Activated T-helper 1 cell treated with anti-CD3 and anti-CD28 coated beads, Interleukin-12 subunit alpha, Interleukin-12 subunit beta, Interleukin-2, Interleukin-4 antibody, amounts not matched to agents 30 ng/mL and 10 ng/mL and 1 ng/mL, durations not matched to agents 14 hours and 24 hours and 36 hours (primary cell): Measurements from ENCODE around the gene MEF2B. TPM values are rescaled to one million over a fixed set of nuclear protein-coding genes. Genes with fewer than 3 reads are reported as not detected.
A peak's percentile ranks its signal among the peaks of the same experiment; 100 is the strongest.
"Not testable (repeated sequence)": the region's sequence is repeated elsewhere in the genome, so short reads cannot be mapped to it uniquely, and the experiment has no call there.

Experiments used
- DNase-seq: peaks from one replicate; pipeline ENCODE4 v3.0.0; 2021; ENCODE audit warnings: low spot score
- H3K27ac Mint-ChIP-seq: one replicate; pipeline ENCODE4 v1.8.0; 2021; ENCODE audit warnings: mild to moderate bottlenecking, mixed read lengths
- H3K27me3 Mint-ChIP-seq: one replicate; pipeline ENCODE4 v1.8.0; 2022; ENCODE audit warnings: mild to moderate bottlenecking, moderate library complexity, mixed read lengths; ENCODE audit not compliant: insufficient read depth
- H3K36me3 Mint-ChIP-seq: one replicate; pipeline ENCODE4 v1.8.0; 2021; ENCODE audit warnings: low read depth, mixed read lengths
- H3K4me1 Mint-ChIP-seq: one replicate; pipeline ENCODE4 v1.8.0; 2021; ENCODE audit warnings: low read depth, mixed read lengths
- H3K4me3 Mint-ChIP-seq: one replicate; pipeline ENCODE4 v1.8.0; 2021; ENCODE audit warnings: mild to moderate bottlenecking, moderate library complexity, mixed read lengths
- H3K9me3 Mint-ChIP-seq: one replicate; pipeline ENCODE4 v1.8.0; 2021; ENCODE audit warnings: mixed read lengths
- intact Hi-C: fragments of 100-400 bp; cut with micrococcal nuclease; formaldehyde crosslinking; loops from one replicate; pipeline ENCODE4 v1.15.1; 2024
- total RNA-seq: library from RNA; stranded (reverse); gene quantifications from 2 replicates; pipeline ENCODE4 v1.2.3, GENCODE V29; 2022

Gene MEF2B
- total RNA-seq, 1 donor from 2014 or later, result 1.7 TPM

DNA sequence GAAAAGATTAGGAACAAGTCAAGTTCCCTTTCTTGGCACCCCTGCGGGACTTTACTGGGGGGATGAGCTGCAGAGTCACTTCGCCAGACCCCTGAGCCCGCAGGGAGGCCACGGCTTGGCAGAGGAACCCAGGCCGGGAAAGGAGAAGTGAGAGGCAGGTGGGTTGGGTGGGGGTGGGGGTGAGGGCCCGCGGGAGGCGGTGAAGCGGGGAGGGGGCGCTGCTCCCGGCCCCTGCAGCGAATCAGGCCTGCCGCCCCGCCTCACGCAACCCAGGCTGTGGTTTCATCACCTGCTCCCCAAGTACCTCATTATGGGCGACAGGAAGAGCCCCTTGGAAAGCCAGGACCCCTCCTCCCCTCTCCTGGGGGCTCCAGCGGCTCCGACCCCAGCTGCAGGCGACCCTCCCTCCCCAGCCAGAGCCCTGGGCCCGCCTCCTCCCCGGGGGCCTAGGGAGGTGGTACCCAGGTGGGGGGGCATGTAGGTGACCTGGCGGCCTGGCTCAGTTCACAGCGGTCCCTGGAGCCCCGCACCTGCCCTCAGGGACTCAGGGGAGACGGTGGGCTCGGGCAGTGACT is 9.5 kb downstream of the MEF2B start:
- H3K27me3 Mint-ChIP-seq, result no peaks in the 10 kb centered on the region
- no peaks in the 10 kb centered on the region for H3K9me3 Mint-ChIP-seq
- intact Hi-C loops, result no loop called here
- H3K36me3 Mint-ChIP-seq, result peaks cover 2% of the 10 kb centered on the region
- H3K27ac Mint-ChIP-seq, result no peak overlapping the region
- no peak for DNase-seq
- H3K4me3 Mint-ChIP-seq, result no peak overlapping the region
- H3K4me1 Mint-ChIP-seq, result no peaks in the 10 kb centered on the region

- Mint-ChIP-seq H3K27ac (no peak overlapping the region), H3K27me3 (no peaks in the 10 kb centered on the region), H3K9me3 (no peaks in the 10 kb centered on the region), H3K4me3 (no peak overlapping the region), H3K4me1 (no peaks in the 10 kb centered on the region), H3K36me3 (peaks cover 4% of the 10 kb centered on the region)
- DNase-seq, result no peak
- intact Hi-C loops, result no loop called here
These were observed 10.5 kb downstream of the MEF2B start for GRCh38 chr19:19159534-19159933.

- H3K4me3 Mint-ChIP-seq, result no peak overlapping the region
- DNase-seq, result no peak
- peaks cover 4% of the 10 kb centered on the region for H3K36me3 Mint-ChIP-seq
- no peaks in the 10 kb centered on the region for H3K4me1 Mint-ChIP-seq
- no peak overlapping the region for H3K27ac Mint-ChIP-seq
- no peaks in the 10 kb centered on the region for H3K9me3 Mint-ChIP-seq
- intact Hi-C loops, result no loop called here
- H3K27me3 Mint-ChIP-seq, result no peaks in the 10 kb centered on the region
These were observed 12.3 kb downstream of the MEF2B start for GRCh38 chr19:19157808-19158207.

- no peak overlapping the region for H3K27ac Mint-ChIP-seq
- H3K27me3 Mint-ChIP-seq, result no peaks in the 10 kb centered on the region
- DNase-seq, result no peak
- no peaks in the 10 kb centered on the region for H3K9me3 Mint-ChIP-seq
- intact Hi-C loops, result no loop called here
- no peak overlapping the region for H3K4me3 Mint-ChIP-seq
- no peaks in the 10 kb centered on the region for H3K4me1 Mint-ChIP-seq
- H3K36me3 Mint-ChIP-seq, result peaks cover 4% of the 10 kb centered on the region
These were observed 14.4 kb downstream of the MEF2B start for GRCh38 chr19:19155495-19156219.

GRCh38 chr19:19154768-19155494 is 15.1 kb downstream of the MEF2B start:
- intact Hi-C loops, result no loop called here
- H3K27me3 Mint-ChIP-seq, result no peaks in the 10 kb centered on the region
- no peak overlapping the region for H3K27ac Mint-ChIP-seq
- no peak for DNase-seq
- no peaks in the 10 kb centered on the region for H3K9me3 Mint-ChIP-seq
- H3K4me3 Mint-ChIP-seq, result no peak overlapping the region
- no peaks in the 10 kb centered on the region for H3K4me1 Mint-ChIP-seq
- peaks cover 4% of the 10 kb centered on the region for H3K36me3 Mint-ChIP-seq

DNA sequence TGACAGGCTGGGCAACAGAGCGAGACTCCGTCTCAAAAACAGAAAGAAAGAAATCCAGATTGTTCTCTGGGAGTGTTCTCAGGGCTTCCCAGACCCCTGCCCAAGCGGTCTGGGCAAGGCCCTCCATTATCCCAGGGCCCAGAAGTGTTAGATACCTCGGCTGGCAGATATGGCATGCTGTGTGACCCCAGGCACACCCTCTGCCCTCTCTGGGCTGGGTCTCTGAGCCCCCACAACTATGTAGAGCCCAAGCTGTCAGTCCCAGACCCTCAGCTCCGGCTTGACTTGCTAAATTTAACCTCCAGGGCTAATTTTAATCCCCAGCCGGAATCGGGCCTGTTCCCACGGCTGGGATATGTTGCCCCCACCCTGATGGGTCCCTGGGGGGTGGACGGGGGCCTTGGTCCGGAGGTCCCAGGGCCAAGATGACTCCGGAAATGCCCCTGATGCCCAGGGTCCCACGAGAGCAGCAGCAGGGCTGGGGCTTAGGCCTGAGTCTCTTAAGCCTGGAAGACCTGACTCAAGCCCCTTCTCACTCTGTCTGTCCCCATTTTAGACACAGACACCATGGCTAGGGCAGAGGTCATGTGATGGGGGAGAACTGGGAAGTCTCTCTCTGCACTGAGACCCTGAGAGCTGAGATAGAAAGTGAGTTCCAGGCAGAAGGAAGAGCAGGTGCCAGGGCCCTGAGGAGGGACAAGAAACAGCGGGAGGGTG is 17.2 kb downstream of the MEF2B start:
- DNase-seq, result no peak
- intact Hi-C loops, result no loop called here
- H3K36me3 Mint-ChIP-seq, result peaks cover 4% of the 10 kb centered on the region
- H3K4me3 Mint-ChIP-seq, result no peak overlapping the region
- no peak overlapping the region for H3K27ac Mint-ChIP-seq
- H3K27me3 Mint-ChIP-seq, result no peaks in the 10 kb centered on the region
- no peaks in the 10 kb centered on the region for H3K4me1 Mint-ChIP-seq
- H3K9me3 Mint-ChIP-seq, result no peaks in the 10 kb centered on the region

- no peaks in the 10 kb centered on the region for H3K9me3 Mint-ChIP-seq
- intact Hi-C loops, result no loop called here
- no peak for DNase-seq
- H3K4me3 Mint-ChIP-seq, result no peak overlapping the region
- no peaks in the 10 kb centered on the region for H3K4me1 Mint-ChIP-seq
- no peaks in the 10 kb centered on the region for H3K27me3 Mint-ChIP-seq
- H3K27ac Mint-ChIP-seq, result no peak overlapping the region
- H3K36me3 Mint-ChIP-seq, result peaks cover 4% of the 10 kb centered on the region
These were observed 18.6 kb downstream of the MEF2B start for GRCh38 chr19:19151418-19151817.

GRCh38 chr19:19149435-19149834 is 20.6 kb downstream of the MEF2B start:
- Mint-ChIP-seq H3K9me3 (no peaks in the 10 kb centered on the region), H3K4me1 (no peaks in the 10 kb centered on the region), H3K36me3 (no peaks in the 10 kb centered on the region), H3K27ac (no peak overlapping the region), H3K27me3 (no peaks in the 10 kb centered on the region), H3K4me3 (no peak overlapping the region)
- DNase-seq, result no peak
- intact Hi-C loops, result no loop called here

DNA sequence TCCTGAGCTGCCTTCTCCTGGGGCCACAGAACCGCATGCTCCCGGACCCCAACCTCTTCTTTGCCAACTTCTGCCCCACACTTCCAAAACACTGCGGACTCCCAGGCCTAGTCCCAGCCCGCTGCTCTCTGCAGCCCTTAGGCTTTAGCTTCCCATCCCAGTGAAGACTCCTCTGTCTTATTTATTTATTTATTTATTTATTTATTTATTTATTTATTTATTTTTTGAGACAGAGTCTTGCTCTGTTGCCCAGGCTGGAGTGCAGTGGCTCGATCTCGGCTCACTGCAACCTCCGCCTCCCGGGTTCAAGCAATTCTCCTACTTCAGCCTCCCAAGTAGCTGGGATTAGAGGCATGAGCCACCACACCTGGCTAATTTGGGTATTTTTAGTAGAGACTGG is 21.6 kb downstream of the MEF2B start:
- intact Hi-C loops, H3K27me3 Mint-ChIP-seq, H3K4me3 Mint-ChIP-seq, DNase-seq, H3K9me3 Mint-ChIP-seq, H3K36me3 Mint-ChIP-seq, H3K27ac Mint-ChIP-seq, H3K4me1 Mint-ChIP-seq: not testable (repeated sequence)

- H3K27me3 Mint-ChIP-seq, result no peaks in the 10 kb centered on the region
- H3K36me3 Mint-ChIP-seq, result no peaks in the 10 kb centered on the region
- intact Hi-C loops, result no loop called here
- no peaks in the 10 kb centered on the region for H3K9me3 Mint-ChIP-seq
- H3K27ac Mint-ChIP-seq, result no peak overlapping the region
- H3K4me1 Mint-ChIP-seq, result no peaks in the 10 kb centered on the region
- no peak for DNase-seq
- H3K4me3 Mint-ChIP-seq, result no peak overlapping the region
These were observed 22.7 kb downstream of the MEF2B start for GRCh38 chr19:19147344-19147743.

- no peak for DNase-seq
- no peaks in the 10 kb centered on the region for H3K4me1 Mint-ChIP-seq
- no peaks in the 10 kb centered on the region for H3K27me3 Mint-ChIP-seq
- no peak overlapping the region for H3K4me3 Mint-ChIP-seq
- H3K27ac Mint-ChIP-seq, result no peak overlapping the region
- intact Hi-C loops, result loop anchor here (1.0 kb wide), 4 partner anchors 9 to 343 kb away; partner anchors contain the start of gene TMEM161A
- H3K9me3 Mint-ChIP-seq, result no peaks in the 10 kb centered on the region
- H3K36me3 Mint-ChIP-seq, result no peaks in the 10 kb centered on the region
These were observed 23.2 kb downstream of the MEF2B start for GRCh38 chr19:19146865-19147264.

DNA sequence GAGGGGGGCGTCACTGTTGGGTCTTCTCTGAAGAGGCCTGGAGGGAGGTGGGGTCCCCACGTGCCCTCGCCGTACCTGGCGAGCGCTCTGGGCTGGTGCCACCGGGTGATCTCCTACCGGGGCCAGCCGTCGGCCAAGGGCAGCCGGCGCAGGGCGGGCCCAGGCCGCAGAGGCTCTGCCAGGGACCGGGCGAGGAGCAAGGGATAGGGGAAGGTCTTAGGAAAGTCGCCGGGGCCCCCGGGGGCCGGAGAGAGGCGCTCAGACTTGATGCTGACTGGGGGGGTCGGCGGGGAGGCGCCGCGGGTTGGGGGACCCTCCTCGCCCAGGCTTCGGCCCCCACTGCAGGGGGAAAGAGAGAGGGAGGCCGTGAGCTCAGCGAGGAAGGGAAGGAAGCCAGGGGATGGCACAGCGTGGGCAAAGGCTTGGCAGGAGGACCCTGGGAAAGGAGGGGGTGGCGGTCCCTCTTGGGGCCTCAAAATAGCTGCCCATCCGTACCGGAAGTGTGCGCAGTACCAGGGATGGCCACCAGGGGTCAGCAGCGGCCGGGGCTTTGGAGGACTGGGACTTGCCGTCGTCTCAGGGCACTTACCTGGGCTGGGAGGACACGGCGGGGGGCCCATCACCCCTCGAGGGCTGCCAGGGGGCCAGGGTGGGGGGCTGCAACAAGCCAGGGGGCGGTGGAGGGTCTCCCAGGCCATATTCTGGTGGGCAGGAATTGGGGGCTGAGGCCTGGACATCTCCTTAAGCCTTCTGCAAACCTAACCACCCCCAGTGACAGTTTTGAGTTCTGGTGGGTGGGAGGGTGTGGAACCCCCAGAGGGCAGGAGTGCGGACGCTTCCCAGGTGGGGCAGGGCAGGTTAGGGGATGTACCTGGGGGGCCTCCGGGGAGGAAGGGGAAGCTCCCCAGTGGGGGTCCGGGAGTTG is 24.1 kb downstream of the MEF2B start:
- peak; percentile 80 for DNase-seq

More for the DNA sequence above, 24.1 kb downstream of the MEF2B start:
- H3K27ac Mint-ChIP-seq, result no peak overlapping the region
- H3K9me3 Mint-ChIP-seq, result no peaks in the 10 kb centered on the region
- no peaks in the 10 kb centered on the region for H3K36me3 Mint-ChIP-seq
- H3K27me3 Mint-ChIP-seq, result no peaks in the 10 kb centered on the region
- intact Hi-C loops, result loop anchor here (1.0 kb wide), 4 partner anchors 8 to 344 kb away; partner anchors contain the start of gene TMEM161A
- H3K4me1 Mint-ChIP-seq, result no peaks in the 10 kb centered on the region
- no peak overlapping the region for H3K4me3 Mint-ChIP-seq
